ENCODE results near the gene CEND1. TPM values are rescaled to one million over a fixed set of nuclear protein-coding genes. Genes with fewer than 3 reads are reported as not detected.

The CEND1 gene
- polyA plus RNA-seq, 4 donors: 0.36 to 0.96 (median 0.54) TPM

Other genes starting within 250 kb of the CEND1 start
- 1 to 10 TPM; 2.8 to 5.9 (median 3.6) TPM for gene LMNTD2, start 229.4 kb downstream of the CEND1 start, polyA plus RNA-seq (ENCODE audit: insufficient read length in 4 of 4)
- gene RASSF7, start 229.1 kb downstream of the CEND1 start, polyA plus RNA-seq (ENCODE audit: insufficient read length in 4 of 4): 10 to 100 TPM; 42.7 to 68.7 (median 45.2) TPM
- gene PHRF1, start 213.6 kb downstream of the CEND1 start, polyA plus RNA-seq (ENCODE audit: insufficient read length in 4 of 4): 10 to 100 TPM; 21.1 to 27.4 (median 21.9) TPM
- 10 to 100 TPM in 1 of 4 donors, 1 to 10 TPM in 3; 8.1 to 12.4 (median 8.4) TPM for gene IRF7, start 174.1 kb downstream of the CEND1 start, polyA plus RNA-seq (ENCODE audit: insufficient read length in 4 of 4)
- 10 to 100 TPM; 31.8 to 49.2 (median 42.9) TPM for gene CDHR5, start 165.1 kb downstream of the CEND1 start, polyA plus RNA-seq (ENCODE audit: insufficient read length in 4 of 4)
- gene SCT, start 162.9 kb downstream of the CEND1 start, polyA plus RNA-seq (ENCODE audit: insufficient read length in 4 of 4): 1 to 10 TPM; 1.2 to 3.5 (median 1.9) TPM
- gene DRD4, start 152.8 kb downstream of the CEND1 start, polyA plus RNA-seq (ENCODE audit: insufficient read length in 4 of 4): 1 to 10 TPM; 1.7 to 5.7 (median 2.1) TPM
- gene DEAF1, start 94.9 kb downstream of the CEND1 start, polyA plus RNA-seq (ENCODE audit: insufficient read length in 4 of 4): 10 to 100 TPM; 36.3 to 55.9 (median 46.3) TPM
- gene TMEM80, start 94.3 kb downstream of the CEND1 start, polyA plus RNA-seq (ENCODE audit: insufficient read length in 4 of 4): 10 to 100 TPM; 37.4 to 45.2 (median 42.2) TPM
- gene EPS8L2, start 83.9 kb downstream of the CEND1 start, polyA plus RNA-seq (ENCODE audit: insufficient read length in 4 of 4): 100 to 1,000 TPM in 3 of 4 donors, 10 to 100 TPM in 1; 94.5 to 147 (median 112) TPM
- 100 to 1,000 TPM; 132 to 146 (median 135) TPM for gene TALDO1, start 42.6 kb downstream of the CEND1 start, polyA plus RNA-seq (ENCODE audit: insufficient read length in 4 of 4)
- 10 to 100 TPM; 70.9 to 97.2 (median 74.7) TPM for gene GATD1, start 12.6 kb downstream of the CEND1 start, polyA plus RNA-seq (ENCODE audit: insufficient read length in 4 of 4)
- gene SLC25A22, start 8.2 kb upstream of the CEND1 start, polyA plus RNA-seq (ENCODE audit: insufficient read length in 4 of 4): 10 to 100 TPM; 14.3 to 19.3 (median 14.7) TPM
- gene PIDD1, start 15.1 kb upstream of the CEND1 start, polyA plus RNA-seq (ENCODE audit: insufficient read length in 4 of 4): 10 to 100 TPM in 1 of 4 donors, 1 to 10 TPM in 3; 7.5 to 14.9 (median 8.7) TPM
- gene RPLP2, start 19.9 kb upstream of the CEND1 start, polyA plus RNA-seq (ENCODE audit: insufficient read length in 4 of 4): 1,000 to 10,000 TPM in 2 of 4 donors, 100 to 1,000 TPM in 2; 857 to 1,329 (median 1,011) TPM
- gene PNPLA2, start 28.8 kb upstream of the CEND1 start, polyA plus RNA-seq (ENCODE audit: insufficient read length in 4 of 4): 10 to 100 TPM; 49.8 to 83.4 (median 57.7) TPM
- 10 to 100 TPM; 11.5 to 20.7 (median 13.0) TPM for gene CRACR2B, start 37.8 kb upstream of the CEND1 start, polyA plus RNA-seq (ENCODE audit: insufficient read length in 4 of 4)
- gene CD151, start 42.9 kb upstream of the CEND1 start, polyA plus RNA-seq (ENCODE audit: insufficient read length in 4 of 4): 100 to 1,000 TPM; 194 to 242 (median 203) TPM
- 100 to 1,000 TPM in 3 of 4 donors, 10 to 100 TPM in 1; 94.4 to 125 (median 106) TPM for gene POLR2L, start 52.4 kb upstream of the CEND1 start, polyA plus RNA-seq (ENCODE audit: insufficient read length in 4 of 4)
- gene TSPAN4, start 52.8 kb upstream of the CEND1 start, polyA plus RNA-seq (ENCODE audit: insufficient read length in 4 of 4): 10 to 100 TPM; 63.9 to 92.2 (median 72.2) TPM
- 100 to 1,000 TPM; 102 to 128 (median 115) TPM for gene CHID1, start 120.7 kb upstream of the CEND1 start, polyA plus RNA-seq (ENCODE audit: insufficient read length in 4 of 4)
- 100 to 1,000 TPM; 100 to 120 (median 109) TPM for gene AP2A2, start 135.8 kb upstream of the CEND1 start, polyA plus RNA-seq (ENCODE audit: insufficient read length in 4 of 4)
- gene MUC6, start 246.6 kb upstream of the CEND1 start, polyA plus RNA-seq (ENCODE audit: insufficient read length in 4 of 4): 10 to 100 TPM in 3 of 4 donors, 1 to 10 TPM in 1; 9.9 to 35.4 (median 13.0) TPM

Measured in right renal pelvis (tissue), 4 donors.